Measurements from ENCODE around the gene SDHC.

SDHC gene

DNA sequence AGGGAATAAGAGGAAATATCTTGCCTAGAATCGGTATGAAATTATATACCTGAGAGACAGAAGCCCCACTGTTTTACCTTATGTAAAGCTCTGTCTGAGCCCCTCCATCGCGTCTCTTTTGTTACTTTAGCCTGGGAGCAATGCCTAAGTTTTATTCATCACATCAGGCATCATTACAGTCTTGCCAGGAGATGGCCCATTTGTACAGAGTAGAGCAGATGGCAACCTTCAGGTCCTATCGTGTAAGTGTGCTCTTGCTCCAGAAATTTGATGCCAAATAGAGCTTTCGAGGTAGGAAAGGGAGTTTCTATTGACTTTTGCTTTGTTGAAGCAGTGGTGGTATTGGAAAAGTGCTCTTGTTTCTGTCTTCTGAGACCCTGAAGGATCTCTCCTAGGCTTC lies 28.6 kb downstream of the SDHC start:
- Mint-ChIP-seq H3K36me3 (peaks cover 13% of the 10 kb centered on the region), H3K4me3 (no peak overlapping the region), H3K27ac (no peak overlapping the region), H3K27me3 (no peaks in the 10 kb centered on the region), H3K9me3 (ENCODE audit: low read depth) (no peaks in the 10 kb centered on the region), H3K4me1 (ENCODE audit: low read depth) (peaks cover 15% of the 10 kb centered on the region)

DNA sequence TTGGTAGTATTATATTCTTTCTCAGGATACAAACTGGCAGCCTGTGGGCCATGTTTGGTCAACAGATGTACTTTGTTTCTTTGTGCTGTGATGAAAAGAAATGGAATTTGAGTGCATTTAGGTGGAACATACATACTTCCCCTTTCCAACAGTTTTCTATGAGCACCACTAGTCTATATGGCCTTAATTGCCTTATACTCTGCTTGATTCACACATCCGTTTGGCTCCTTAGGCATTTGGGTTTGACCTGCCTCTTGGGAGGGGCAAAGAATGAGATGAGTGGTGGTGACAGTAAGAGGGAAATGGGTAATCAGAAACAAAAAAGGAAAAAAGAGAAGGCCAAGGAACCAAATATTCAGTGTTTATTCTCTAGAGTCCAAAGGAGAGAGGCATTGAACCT lies 36.5 kb downstream of the SDHC start:
- Mint-ChIP-seq H3K4me1 (ENCODE audit: low read depth) (peaks cover 7% of the 10 kb centered on the region), H3K4me3 (no peak overlapping the region), H3K36me3 (peaks cover 3% of the 10 kb centered on the region), H3K27me3 (no peaks in the 10 kb centered on the region), H3K9me3 (ENCODE audit: low read depth) (no peaks in the 10 kb centered on the region), H3K27ac (no peak overlapping the region)

GRCh38 chr1:161351482-161351881 lies 37.3 kb downstream of the SDHC start:
- Mint-ChIP-seq H3K27ac (no peak overlapping the region), H3K4me1 (ENCODE audit: low read depth) (peaks cover 7% of the 10 kb centered on the region), H3K27me3 (no peaks in the 10 kb centered on the region), H3K9me3 (ENCODE audit: low read depth) (no peaks in the 10 kb centered on the region), H3K4me3 (no peak overlapping the region), H3K36me3 (peaks cover 3% of the 10 kb centered on the region)

DNA sequence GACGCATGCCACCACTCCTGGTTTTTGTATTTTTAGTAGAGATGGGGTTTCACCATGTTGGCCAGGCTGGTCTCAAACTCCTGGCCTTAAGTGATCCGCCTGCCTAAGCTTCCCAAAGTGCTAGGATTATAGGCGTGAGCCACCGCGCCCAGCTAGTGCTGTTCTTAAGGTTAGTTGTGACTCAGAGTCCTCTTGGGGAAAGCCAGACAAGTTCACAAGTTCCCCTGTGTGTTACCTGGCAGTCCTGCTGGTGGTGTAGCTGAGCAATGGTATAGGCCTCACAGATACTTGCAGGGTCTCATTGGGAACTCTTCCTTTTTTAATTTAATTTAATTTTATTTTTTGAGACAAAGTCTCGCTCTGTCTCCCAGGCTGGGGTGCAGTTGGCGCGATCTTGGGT lies 42.9 kb downstream of the SDHC start:
- H3K27ac Mint-ChIP-seq = no peak overlapping the region
- peaks cover 8% of the 10 kb centered on the region for H3K4me1 Mint-ChIP-seq (ENCODE audit: low read depth)
- no peak overlapping the region for H3K4me3 Mint-ChIP-seq
- no peaks in the 10 kb centered on the region for H3K27me3 Mint-ChIP-seq
- H3K9me3 Mint-ChIP-seq (ENCODE audit: low read depth) = no peaks in the 10 kb centered on the region
- peaks cover 2% of the 10 kb centered on the region for H3K36me3 Mint-ChIP-seq

- Mint-ChIP-seq H3K4me3 (no peak overlapping the region), H3K4me1 (ENCODE audit: low read depth) (peaks cover 8% of the 10 kb centered on the region), H3K27ac (peak overlapping the region; percentile 46), H3K9me3 (ENCODE audit: low read depth) (no peaks in the 10 kb centered on the region), H3K27me3 (no peaks in the 10 kb centered on the region), H3K36me3 (peaks cover 2% of the 10 kb centered on the region)
Measured at GRCh38 chr1:161359291-161359690, 45.1 kb downstream of the SDHC start.

DNA sequence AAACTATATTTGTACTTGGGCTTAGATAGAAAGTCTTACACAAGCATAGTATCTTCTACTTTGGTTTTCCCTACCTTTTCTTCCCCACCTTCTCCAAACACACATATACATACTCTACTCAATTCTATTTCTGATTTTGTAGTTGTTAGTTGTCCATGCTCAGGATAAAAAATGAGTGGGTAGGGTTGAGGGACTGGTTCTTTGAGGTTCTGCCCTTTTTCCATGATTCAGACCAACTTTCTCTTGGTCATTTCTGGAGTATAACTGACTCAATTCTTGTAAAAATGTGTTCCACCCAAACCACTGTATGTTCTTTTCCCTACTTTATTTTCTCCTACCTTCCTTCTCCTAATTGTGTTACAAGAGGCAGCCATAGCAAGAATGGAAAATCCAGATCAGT lies 50.2 kb downstream of the SDHC start:
- peaks cover 2% of the 10 kb centered on the region for H3K36me3 Mint-ChIP-seq
- peaks cover 13% of the 10 kb centered on the region for H3K4me1 Mint-ChIP-seq (ENCODE audit: low read depth)
- H3K4me3 Mint-ChIP-seq = no peak overlapping the region
- H3K27me3 Mint-ChIP-seq = no peaks in the 10 kb centered on the region
- peak overlapping the region; percentile 48 for H3K27ac Mint-ChIP-seq
- no peaks in the 10 kb centered on the region for H3K9me3 Mint-ChIP-seq (ENCODE audit: low read depth)

DNA sequence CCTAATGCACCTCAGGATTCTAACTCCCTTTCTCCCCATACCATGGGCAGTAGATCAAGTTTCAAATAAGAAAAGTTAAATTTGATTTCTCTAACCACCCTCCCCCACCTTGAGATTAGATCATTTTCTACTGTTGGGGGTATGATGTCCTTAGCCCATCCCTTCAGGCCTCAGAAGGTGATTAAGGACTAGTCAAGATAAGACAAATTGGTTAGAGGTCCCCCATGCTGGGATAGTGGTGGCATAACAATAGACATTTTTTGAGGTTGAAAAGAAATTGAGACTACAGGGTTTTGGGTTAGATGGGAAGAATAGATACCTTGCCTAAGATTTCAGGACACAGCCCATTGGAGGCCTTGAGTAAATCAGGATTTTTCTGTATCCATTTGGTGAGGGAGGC lies 51.0 kb downstream of the SDHC start:
- H3K36me3 Mint-ChIP-seq = peaks cover 2% of the 10 kb centered on the region
- H3K4me3 Mint-ChIP-seq = no peak overlapping the region
- H3K27ac Mint-ChIP-seq = peak overlapping the region; percentile 10
- H3K27me3 Mint-ChIP-seq = no peaks in the 10 kb centered on the region
- peaks cover 9% of the 10 kb centered on the region for H3K4me1 Mint-ChIP-seq (ENCODE audit: low read depth)
- H3K9me3 Mint-ChIP-seq (ENCODE audit: low read depth) = no peaks in the 10 kb centered on the region

DNA sequence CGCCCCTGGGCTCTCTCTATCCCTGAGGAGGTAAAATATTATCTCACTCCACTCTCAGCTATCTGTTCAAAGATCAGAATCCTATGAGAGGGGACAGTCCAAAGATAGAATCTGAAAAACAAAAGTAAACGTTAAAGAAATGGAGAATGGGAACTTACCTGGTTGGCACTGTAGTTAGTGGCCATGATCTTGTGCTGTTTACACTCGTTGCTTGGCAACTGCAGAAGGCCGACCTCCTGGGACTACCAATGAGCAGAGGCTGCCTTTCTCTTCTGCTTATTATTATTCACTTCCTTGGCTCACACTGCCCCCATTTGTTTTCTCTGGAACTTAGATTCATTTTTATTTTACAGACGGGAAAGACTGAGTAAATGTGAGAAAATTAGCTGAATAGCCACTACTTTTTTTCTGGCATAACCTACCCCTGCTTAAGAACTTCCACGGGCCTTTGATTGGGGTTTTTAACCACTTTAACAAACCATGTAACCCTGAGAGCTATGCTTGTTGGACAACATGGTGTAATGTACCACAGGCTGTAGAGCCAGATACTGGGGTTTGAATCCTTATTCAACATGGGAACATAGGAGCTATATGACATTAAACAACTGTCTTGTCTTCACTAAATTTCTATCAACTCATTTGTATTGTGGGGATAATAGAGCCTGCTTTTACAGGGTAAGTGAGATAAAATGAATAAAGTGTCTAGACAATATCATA lies 53.7 kb downstream of the SDHC start, which contains the start of gene CFAP126:
CFAP126 (minus strand) TSS at position 193 of the 717 bp plus-strand sequence; CDS start at position 185, 8 bp downstream.
- H3K9me3 Mint-ChIP-seq (ENCODE audit: low read depth) = no peaks in the 10 kb centered on the region
- H3K4me3 Mint-ChIP-seq = no peak within 1 kb of the TSS
- H3K27ac Mint-ChIP-seq = peak within 1 kb of the TSS; percentile 76

GRCh38 chr1:161373442-161373841 lies 59.3 kb downstream of the SDHC start:
- Mint-ChIP-seq H3K9me3 (ENCODE audit: low read depth) (no peaks in the 10 kb centered on the region), H3K4me3 (no peak overlapping the region), H3K27ac (no peak overlapping the region), H3K36me3 (no peaks in the 10 kb centered on the region), H3K27me3 (no peaks in the 10 kb centered on the region), H3K4me1 (ENCODE audit: low read depth) (no peaks in the 10 kb centered on the region)

More for the DNA sequence above, 53.7 kb downstream of the SDHC start, which contains the start of gene CFAP126:
- Mint-ChIP-seq H3K27me3 (no peaks in the 10 kb centered on the region), H3K36me3 (peaks cover 2% of the 10 kb centered on the region), H3K4me1 (ENCODE audit: low read depth) (peaks cover 9% of the 10 kb centered on the region)

GRCh38 chr1:161374373-161374772 lies 60.2 kb downstream of the SDHC start:
- H3K27me3 Mint-ChIP-seq = no peaks in the 10 kb centered on the region
- no peaks in the 10 kb centered on the region for H3K36me3 Mint-ChIP-seq
- no peaks in the 10 kb centered on the region for H3K4me1 Mint-ChIP-seq (ENCODE audit: low read depth)
- H3K27ac Mint-ChIP-seq = no peak overlapping the region
- H3K4me3 Mint-ChIP-seq = no peak overlapping the region
- H3K9me3 Mint-ChIP-seq (ENCODE audit: low read depth) = no peaks in the 10 kb centered on the region

- Mint-ChIP-seq H3K4me3 (no peak overlapping the region), H3K4me1 (ENCODE audit: low read depth) (peaks cover 2% of the 10 kb centered on the region), H3K36me3 (no peaks in the 10 kb centered on the region), H3K27me3 (no peaks in the 10 kb centered on the region), H3K9me3 (ENCODE audit: low read depth) (no peaks in the 10 kb centered on the region), H3K27ac (no peak overlapping the region)
Measured at GRCh38 chr1:161378014-161378413, 63.8 kb downstream of the SDHC start.

- H3K27me3 Mint-ChIP-seq = no peaks in the 10 kb centered on the region
- no peaks in the 10 kb centered on the region for H3K9me3 Mint-ChIP-seq (ENCODE audit: low read depth)
- H3K4me3 Mint-ChIP-seq = no peak overlapping the region
- H3K36me3 Mint-ChIP-seq = no peaks in the 10 kb centered on the region
- H3K4me1 Mint-ChIP-seq (ENCODE audit: low read depth) = peaks cover 2% of the 10 kb centered on the region
- H3K27ac Mint-ChIP-seq = no peak overlapping the region
Measured at GRCh38 chr1:161379071-161379470, 64.9 kb downstream of the SDHC start.

GRCh38 chr1:161381707-161382106 lies 67.5 kb downstream of the SDHC start:
- Mint-ChIP-seq H3K4me1 (ENCODE audit: low read depth) (peaks cover 9% of the 10 kb centered on the region), H3K4me3 (no peak overlapping the region), H3K36me3 (no peaks in the 10 kb centered on the region), H3K27me3 (no peaks in the 10 kb centered on the region), H3K9me3 (ENCODE audit: low read depth) (no peaks in the 10 kb centered on the region), H3K27ac (no peak overlapping the region)

- Mint-ChIP-seq H3K27ac (no peak overlapping the region), H3K36me3 (no peaks in the 10 kb centered on the region), H3K4me3 (no peak overlapping the region), H3K9me3 (ENCODE audit: low read depth) (no peaks in the 10 kb centered on the region), H3K4me1 (ENCODE audit: low read depth) (peaks cover 14% of the 10 kb centered on the region), H3K27me3 (no peaks in the 10 kb centered on the region)
Measured at GRCh38 chr1:161382214-161383019, 68.2 kb downstream of the SDHC start.

DNA sequence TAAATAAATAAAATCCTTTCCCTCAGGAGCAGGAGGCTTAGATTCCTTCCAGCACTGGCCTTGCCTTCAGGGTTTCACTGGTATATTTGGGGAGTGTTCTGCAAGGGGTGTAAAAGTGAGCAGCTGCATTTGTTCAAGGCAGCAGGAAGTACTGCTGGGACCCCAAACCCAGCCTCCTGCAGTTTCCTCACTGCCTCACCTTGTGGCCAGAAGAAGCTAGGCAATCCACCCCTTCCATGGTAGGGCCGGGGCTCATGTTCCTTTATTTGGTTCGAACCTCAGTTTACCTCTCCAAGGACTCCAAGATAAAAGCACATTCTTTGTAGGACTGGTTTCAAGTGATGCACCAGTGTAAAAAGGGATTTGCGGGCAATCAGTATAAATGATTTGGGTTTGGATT lies 74.5 kb downstream of the SDHC start:
- Mint-ChIP-seq H3K27ac (peak overlapping the region; percentile 94), H3K9me3 (ENCODE audit: low read depth) (no peaks in the 10 kb centered on the region), H3K36me3 (no peaks in the 10 kb centered on the region), H3K4me3 (peak overlapping the region; percentile 91), H3K4me1 (ENCODE audit: low read depth) (peaks cover 33% of the 10 kb centered on the region), H3K27me3 (no peaks in the 10 kb centered on the region)

Measured in activated naive CD8-positive, alpha-beta T cell (primary cell).